HEK293T (cell line): Measurements from ENCODE around the gene DHRS3.
"Not testable (repeated sequence)": the region's sequence is repeated elsewhere in the genome, so short reads cannot be mapped to it uniquely, and the experiment has no call there.

Source experiments
- ARNT ChIP-seq: fragments of 450-650 bp; IDR thresholded peaks from 2 replicates; pipeline ENCODE4 v1.6.1; 2017; ENCODE audit warnings: mild to moderate bottlenecking
- BHLHE40 ChIP-seq: fragments of 450-650 bp; IDR thresholded peaks from 2 replicates; pipeline ENCODE4 v1.6.1; 2016; ENCODE audit warnings: mild to moderate bottlenecking, moderate library complexity, borderline replicate concordance
- ELF4 ChIP-seq: fragments of 450-650 bp; IDR thresholded peaks from 2 replicates; pipeline ENCODE4 v1.6.1; 2017; ENCODE audit warnings: antibody characterized with exemption
- FOXA1 ChIP-seq: fragments of 450-650 bp; IDR thresholded peaks from 2 replicates; pipeline ENCODE4 v1.6.1; 2016; ENCODE audit warnings: mild to moderate bottlenecking
- FOXM1 ChIP-seq: fragments of 450-650 bp; IDR thresholded peaks from 2 replicates; pipeline ENCODE4 v1.6.1; 2017; ENCODE audit warnings: mild to moderate bottlenecking, borderline replicate concordance
- SP1 ChIP-seq: fragments of 450-650 bp; IDR thresholded peaks from 2 replicates; pipeline ENCODE4 v1.6.1; 2017
- SUZ12 ChIP-seq: fragments of 450-650 bp; IDR thresholded peaks from 2 replicates; pipeline ENCODE4 v1.6.1; 2016; ENCODE audit warnings: mild to moderate bottlenecking
- TARDBP ChIP-seq: fragments of 450-650 bp; IDR thresholded peaks from 2 replicates; pipeline ENCODE4 v1.6.1; 2016
- ZNF384 ChIP-seq: fragments of 450-650 bp; IDR thresholded peaks from 2 replicates; pipeline ENCODE4 v1.6.1; 2016
- TF ChIP-seq, protein P1 (sequence below): fragments of 450-650 bp; IDR thresholded peaks from 2 replicates; pipeline ENCODE4 v1.6.1; 2016

DNA sequence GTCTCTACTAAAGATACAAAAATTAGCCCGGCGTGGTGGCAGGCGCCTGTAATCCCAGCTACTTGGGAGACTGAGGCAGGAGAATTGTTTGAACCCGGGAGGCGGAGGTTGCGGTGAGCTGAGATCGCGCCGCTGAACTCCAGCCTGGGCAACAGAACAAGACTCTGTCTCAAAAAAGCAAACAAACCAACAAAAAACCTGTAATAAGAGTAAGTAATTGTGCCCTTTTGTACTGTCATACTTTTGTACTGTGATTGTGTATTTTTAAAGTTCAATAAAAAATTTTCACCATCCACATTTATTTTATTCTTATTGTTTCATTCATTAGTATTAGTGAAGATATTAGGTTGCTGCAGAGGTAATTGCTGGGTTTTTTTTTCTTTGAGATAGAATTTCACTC, 95.2 kb downstream of the DHRS3 start:
- not testable (repeated sequence) for TF ChIP-seq FOXA1, SP1, ZNF384, FOXM1, BHLHE40, ELF4, ARNT, SUZ12, TARDBP
- TF ChIP-seq, protein P1, sequence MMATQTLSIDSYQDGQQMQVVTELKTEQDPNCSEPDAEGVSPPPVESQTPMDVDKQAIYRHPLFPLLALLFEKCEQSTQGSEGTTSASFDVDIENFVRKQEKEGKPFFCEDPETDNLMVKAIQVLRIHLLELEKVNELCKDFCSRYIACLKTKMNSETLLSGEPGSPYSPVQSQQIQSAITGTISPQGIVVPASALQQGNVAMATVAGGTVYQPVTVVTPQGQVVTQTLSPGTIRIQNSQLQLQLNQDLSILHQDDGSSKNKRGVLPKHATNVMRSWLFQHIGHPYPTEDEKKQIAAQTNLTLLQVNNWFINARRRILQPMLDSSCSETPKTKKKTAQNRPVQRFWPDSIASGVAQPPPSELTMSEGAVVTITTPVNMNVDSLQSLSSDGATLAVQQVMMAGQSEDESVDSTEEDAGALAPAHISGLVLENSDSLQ: not testable (repeated sequence)
